Panc1 (cell line): ENCODE measurements around the gene IQCC. TPM values are rescaled to one million over a fixed set of nuclear protein-coding genes. Genes with fewer than 3 reads are reported as not detected.

ENCODE experiments used
- ATAC-seq: fragments of 200-7000 bp; cut with Tn5 transposase; 2 replicates; pipeline ENCODE4 v1.9.1; 2020; ENCODE audit warnings: mild to moderate bottlenecking, moderate library complexity
- BruUV-seq: library from RNA; stranded (reverse); fragments of 400-500 nt; replicated peaks from 2 replicates; lab custom pipeline; 2021; lab: Mats Ljungman, UMichigan
- CTCF ChIA-PET: fragments of 300-600 bp; sonication (Branson Sonifier 250); formaldehyde crosslinking; loops from one replicate; lab custom pipeline; 2022; ENCODE audit warnings: antibody characterized with exemption; lab: Charles Lee
- POLR2A ChIA-PET: fragments of 300-600 bp; sonication (Branson Sonifier 250); formaldehyde crosslinking; loops from one replicate; lab custom pipeline; 2022; ENCODE audit warnings: antibody characterized with exemption; lab: Charles Lee
- DNase-seq: peaks from one replicate; pipeline ENCODE4 v3.0.0-alpha.2; 2010; ENCODE audit warnings: low read depth, low spot score
- H3K27ac ChIP-seq: 2 replicates; pipeline ENCODE4 v1.5.1; 2011; ENCODE audit warnings: mild to moderate bottlenecking, low read length, inconsistent platforms
- H3K27me3 ChIP-seq: fragments of 200-500 bp; sonication (Bioruptor generic); 2 replicates; pipeline ENCODE4 v1.6.0; 2014; ENCODE audit warnings: low read length, inconsistent platforms; ENCODE audit not compliant: control insufficient read depth, insufficient read depth
- H3K36me3 ChIP-seq: fragments of 200-500 bp; sonication (Bioruptor generic); 2 replicates; pipeline ENCODE4 v1.5.1; 2014; ENCODE audit warnings: inconsistent platforms, mild to moderate bottlenecking, low read length, moderate library complexity; ENCODE audit not compliant: control insufficient read depth, insufficient read depth
- H3K4me1 ChIP-seq: 2 replicates; pipeline ENCODE4 v1.5.1; 2011; ENCODE audit warnings: inconsistent platforms, mild to moderate bottlenecking, low read length, moderate library complexity; ENCODE audit not compliant: control insufficient read depth, insufficient read depth
- H3K4me3 ChIP-seq, 2 experiments: 2 replicates each; pipeline ENCODE4 v1.5.1; 2011 to 2012; ENCODE audit warnings: low read depth in 2 of 2, low read length in 2 of 2, mild to moderate bottlenecking in 2 of 2, inconsistent platforms in 1 of 2, moderate library complexity in 1 of 2
- H3K9me3 ChIP-seq: fragments of 200-500 bp; sonication (Bioruptor generic); 2 replicates; pipeline ENCODE4 v1.5.1; 2014; ENCODE audit warnings: low read depth, mild to moderate bottlenecking, inconsistent platforms, low read length, moderate library complexity; ENCODE audit not compliant: control insufficient read depth, insufficient read depth
- POLR2AphosphoS5 ChIP-seq: IDR thresholded peaks from 2 replicates; pipeline ENCODE4 v1.6.1; 2012; ENCODE audit warnings: mild to moderate bottlenecking, low read depth, low read length, moderate library complexity
- SIN3A ChIP-seq: IDR thresholded peaks from 2 replicates; pipeline ENCODE4 v1.6.1; 2012; ENCODE audit warnings: low read depth, mild to moderate bottlenecking, low read length, moderate library complexity, borderline replicate concordance; ENCODE audit not compliant: insufficient read depth
- TCF7L2 ChIP-seq: IDR thresholded peaks from 2 replicates; pipeline ENCODE4 v1.6.1; 2011; ENCODE audit warnings: mild to moderate bottlenecking, low read depth, low read length, inconsistent platforms
- in situ Hi-C: cut with HindIII; loops from 2 replicates; pipeline ENCODE4 v1.10.0; 2016; ENCODE audit warnings: low sequenced_read_pairs, low pct_unique_long_range_greater_than_20kb
- intact Hi-C: fragments of 100-400 bp; cut with micrococcal nuclease; formaldehyde crosslinking; loops from one replicate; pipeline ENCODE4 v1.10.0; 2022; ENCODE audit not compliant: unreplicated experiment
- total RNA-seq: library from RNA; stranded (reverse); gene quantifications from one replicate; pipeline ENCODE4 v1.2.1, GENCODE V29; 2021; ENCODE audit not compliant: unreplicated experiment
- TF ChIP-seq, protein P1 (sequence below): fragments of 450-650 bp; IDR thresholded peaks from 2 replicates; pipeline ENCODE4 v1.5.1; 2017; ENCODE audit warnings: mild to moderate bottlenecking
- TF ChIP-seq, protein P2 (sequence below), 2 experiments: IDR thresholded peaks; 2 replicates each; pipeline ENCODE4 v1.6.1; 2011 to 2012; ENCODE audit warnings: low read depth in 2 of 2, control low read depth in 1 of 2, low read length in 1 of 2, mild to moderate bottlenecking in 1 of 2, moderate library complexity in 1 of 2; ENCODE audit not compliant: insufficient read depth in 1 of 2

The IQCC gene
- total RNA-seq, 1 experiment from 2014 or later, result 4.4 TPM

DNA sequence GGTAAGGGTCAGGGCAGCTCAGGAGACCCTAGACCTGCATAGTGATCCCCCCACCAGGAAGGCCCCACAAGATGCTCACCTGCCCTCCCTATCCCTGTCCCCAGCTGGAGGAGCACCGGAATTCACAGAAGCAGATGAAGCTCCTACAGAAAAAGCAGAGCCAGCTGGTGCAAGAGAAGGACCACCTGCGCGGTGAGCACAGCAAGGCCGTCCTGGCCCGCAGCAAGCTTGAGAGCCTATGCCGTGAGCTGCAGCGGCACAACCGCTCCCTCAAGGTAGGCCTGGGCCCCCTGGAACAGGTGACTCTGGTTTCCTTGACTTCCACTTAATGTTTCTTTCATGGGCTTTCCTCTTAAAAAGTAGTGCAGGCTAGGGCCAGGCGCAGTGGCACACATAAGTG lies 17.6 kb upstream of the IQCC start:
- TF ChIP-seq SIN3A, result no peak
- TF ChIP-seq, protein P1, sequence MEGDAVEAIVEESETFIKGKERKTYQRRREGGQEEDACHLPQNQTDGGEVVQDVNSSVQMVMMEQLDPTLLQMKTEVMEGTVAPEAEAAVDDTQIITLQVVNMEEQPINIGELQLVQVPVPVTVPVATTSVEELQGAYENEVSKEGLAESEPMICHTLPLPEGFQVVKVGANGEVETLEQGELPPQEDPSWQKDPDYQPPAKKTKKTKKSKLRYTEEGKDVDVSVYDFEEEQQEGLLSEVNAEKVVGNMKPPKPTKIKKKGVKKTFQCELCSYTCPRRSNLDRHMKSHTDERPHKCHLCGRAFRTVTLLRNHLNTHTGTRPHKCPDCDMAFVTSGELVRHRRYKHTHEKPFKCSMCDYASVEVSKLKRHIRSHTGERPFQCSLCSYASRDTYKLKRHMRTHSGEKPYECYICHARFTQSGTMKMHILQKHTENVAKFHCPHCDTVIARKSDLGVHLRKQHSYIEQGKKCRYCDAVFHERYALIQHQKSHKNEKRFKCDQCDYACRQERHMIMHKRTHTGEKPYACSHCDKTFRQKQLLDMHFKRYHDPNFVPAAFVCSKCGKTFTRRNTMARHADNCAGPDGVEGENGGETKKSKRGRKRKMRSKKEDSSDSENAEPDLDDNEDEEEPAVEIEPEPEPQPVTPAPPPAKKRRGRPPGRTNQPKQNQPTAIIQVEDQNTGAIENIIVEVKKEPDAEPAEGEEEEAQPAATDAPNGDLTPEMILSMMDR, result no peak
- no peak for TF ChIP-seq POLR2AphosphoS5
- TF ChIP-seq TCF7L2, result no peak
- TF ChIP-seq, protein P2, sequence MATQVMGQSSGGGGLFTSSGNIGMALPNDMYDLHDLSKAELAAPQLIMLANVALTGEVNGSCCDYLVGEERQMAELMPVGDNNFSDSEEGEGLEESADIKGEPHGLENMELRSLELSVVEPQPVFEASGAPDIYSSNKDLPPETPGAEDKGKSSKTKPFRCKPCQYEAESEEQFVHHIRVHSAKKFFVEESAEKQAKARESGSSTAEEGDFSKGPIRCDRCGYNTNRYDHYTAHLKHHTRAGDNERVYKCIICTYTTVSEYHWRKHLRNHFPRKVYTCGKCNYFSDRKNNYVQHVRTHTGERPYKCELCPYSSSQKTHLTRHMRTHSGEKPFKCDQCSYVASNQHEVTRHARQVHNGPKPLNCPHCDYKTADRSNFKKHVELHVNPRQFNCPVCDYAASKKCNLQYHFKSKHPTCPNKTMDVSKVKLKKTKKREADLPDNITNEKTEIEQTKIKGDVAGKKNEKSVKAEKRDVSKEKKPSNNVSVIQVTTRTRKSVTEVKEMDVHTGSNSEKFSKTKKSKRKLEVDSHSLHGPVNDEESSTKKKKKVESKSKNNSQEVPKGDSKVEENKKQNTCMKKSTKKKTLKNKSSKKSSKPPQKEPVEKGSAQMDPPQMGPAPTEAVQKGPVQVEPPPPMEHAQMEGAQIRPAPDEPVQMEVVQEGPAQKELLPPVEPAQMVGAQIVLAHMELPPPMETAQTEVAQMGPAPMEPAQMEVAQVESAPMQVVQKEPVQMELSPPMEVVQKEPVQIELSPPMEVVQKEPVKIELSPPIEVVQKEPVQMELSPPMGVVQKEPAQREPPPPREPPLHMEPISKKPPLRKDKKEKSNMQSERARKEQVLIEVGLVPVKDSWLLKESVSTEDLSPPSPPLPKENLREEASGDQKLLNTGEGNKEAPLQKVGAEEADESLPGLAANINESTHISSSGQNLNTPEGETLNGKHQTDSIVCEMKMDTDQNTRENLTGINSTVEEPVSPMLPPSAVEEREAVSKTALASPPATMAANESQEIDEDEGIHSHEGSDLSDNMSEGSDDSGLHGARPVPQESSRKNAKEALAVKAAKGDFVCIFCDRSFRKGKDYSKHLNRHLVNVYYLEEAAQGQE (IDR thresholded peaks at IDR 0.05; ENCODE audit: insufficient read depth in 1 of 2, low read depth in 2 of 2, low read length in 1 of 2), result no peak
- BruUV-seq, result no TSS peak
- intact Hi-C loops, result no loop called here
- H3K36me3 ChIP-seq, result peaks cover 37% of the 10 kb centered on the region
- H3K4me1 ChIP-seq, result peaks cover 4% of the 10 kb centered on the region; the same call in 1 of the 2 replicates
- ChIA-PET POLR2A (no interaction called here), CTCF (no interaction called here)
- in situ Hi-C loops, result no loop called here
- no peak overlapping the region for H3K4me3 ChIP-seq
- no peaks in the 10 kb centered on the region for H3K9me3 ChIP-seq
- DNase-seq (no peak), ATAC-seq (no peak)
- no peak overlapping the region for H3K27ac ChIP-seq
- no peaks in the 10 kb centered on the region for H3K27me3 ChIP-seq

DNA sequence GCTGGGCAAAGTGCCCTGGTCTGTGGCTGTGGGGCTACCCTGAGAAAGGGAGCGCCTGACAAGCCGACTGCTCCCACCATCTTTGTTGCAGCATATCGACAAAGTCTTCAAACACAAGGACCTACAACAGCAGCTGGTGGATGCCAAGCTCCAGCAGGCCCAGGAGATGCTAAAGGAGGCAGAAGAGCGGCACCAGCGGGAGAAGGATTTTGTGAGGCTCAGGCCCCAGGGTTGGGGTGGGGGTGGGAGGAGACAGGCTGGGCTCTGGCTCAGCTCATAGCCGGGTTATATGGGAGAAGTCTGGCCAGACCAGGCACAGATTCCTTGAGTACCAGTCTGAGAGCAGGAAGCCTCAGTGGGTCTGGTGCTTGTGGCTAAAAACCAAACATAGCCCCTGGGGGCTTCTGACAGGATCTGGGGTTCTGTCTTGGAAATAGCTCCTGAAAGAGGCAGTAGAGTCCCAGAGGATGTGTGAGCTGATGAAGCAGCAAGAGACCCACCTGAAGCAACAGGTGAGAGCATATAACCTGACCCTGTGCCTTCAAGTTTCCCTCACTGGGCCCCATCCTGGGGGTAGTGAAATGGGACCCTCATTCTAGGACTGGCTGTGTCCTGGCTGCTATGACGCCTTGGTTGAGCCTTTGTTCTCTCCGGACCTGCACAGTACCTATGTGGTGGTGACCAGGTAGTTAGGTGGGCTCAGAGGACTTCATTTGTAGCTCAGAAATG lies 13.1 kb upstream of the IQCC start:
- TF ChIP-seq, protein P1, result no peak
- TF ChIP-seq SIN3A (no peak), POLR2AphosphoS5 (no peak), TCF7L2 (no peak)
- TF ChIP-seq, protein P2 (IDR thresholded peaks at IDR 0.05; ENCODE audit: insufficient read depth in 1 of 2, low read depth in 2 of 2, low read length in 1 of 2), result no peak
- ChIA-PET CTCF (no interaction called here), POLR2A (interaction anchor here (0.6 kb wide), 1 partner anchor 84 kb away, joined by 3 read pairs; the partner anchor contains the start of gene KPNA6)

More for the DNA sequence above, 13.1 kb upstream of the IQCC start:
- Histone ChIP-seq H3K9me3 (no peaks in the 10 kb centered on the region), H3K27me3 (no peaks in the 10 kb centered on the region), H3K4me1 (peaks cover 14% of the 10 kb centered on the region), H3K27ac (no peak overlapping the region), H3K36me3 (peaks cover 39% of the 10 kb centered on the region), H3K4me3 (no peak overlapping the region)
- intact Hi-C loops, result no loop called here
- no TSS peak for BruUV-seq
- in situ Hi-C loops, result no loop called here
- DNase-seq (no peak), ATAC-seq (no peak)
